Osteoblast (primary cell): ENCODE measurements around the gene DENND4A. TPM values are rescaled to one million over a fixed set of nuclear protein-coding genes. Genes with fewer than 3 reads are reported as not detected.
A peak's percentile ranks its signal among the peaks of the same experiment; 100 is the strongest.

ENCODE experiments used
- DNase-seq: peaks from one replicate; pipeline ENCODE4 v3.0.0; 2011; ENCODE audit warnings: low spot score, mixed read lengths; ENCODE audit not compliant: insufficient read length; ENCODE audit errors: missing footprints
- H2AFZ ChIP-seq: 2 replicates; pipeline ENCODE4 v1.6.0; 2011; ENCODE audit warnings: mild to moderate bottlenecking, low read length
- H3K27ac ChIP-seq: 2 replicates; pipeline ENCODE4 v1.5.1; 2011; ENCODE audit warnings: mild to moderate bottlenecking, low read depth, low read length, moderate library complexity
- H3K27me3 ChIP-seq: 2 replicates; pipeline ENCODE4 v1.6.0; 2012; ENCODE audit warnings: mild to moderate bottlenecking, control low read depth, inconsistent platforms, low read length, moderate library complexity; ENCODE audit not compliant: insufficient read depth
- H3K36me3 ChIP-seq: 2 replicates; pipeline ENCODE4 v1.5.1; 2011; ENCODE audit warnings: mild to moderate bottlenecking, low read length, control low read depth, moderate library complexity; ENCODE audit not compliant: insufficient read depth
- H3K4me1 ChIP-seq: 2 replicates; pipeline ENCODE4 v1.5.1; 2011; ENCODE audit warnings: mild to moderate bottlenecking, low read length, control low read depth, moderate library complexity; ENCODE audit not compliant: insufficient read depth
- H3K4me2 ChIP-seq: 2 replicates; pipeline ENCODE4 v1.6.0; 2011; ENCODE audit warnings: mild to moderate bottlenecking, low read length; ENCODE audit not compliant: insufficient read depth
- H3K4me3 ChIP-seq: fragments of 200-600 bp; sonication (generic); 3 replicates; pipeline ENCODE4 v1.5.1; 2012; ENCODE audit warnings: mild to moderate bottlenecking, low read length, inconsistent platforms; ENCODE audit not compliant: insufficient read depth
- H3K79me2 ChIP-seq: 2 replicates; pipeline ENCODE4 v1.6.0; 2012; ENCODE audit warnings: mild to moderate bottlenecking, low read length, control low read depth, inconsistent platforms; ENCODE audit not compliant: insufficient read depth
- H3K9me3 ChIP-seq: 2 replicates; pipeline ENCODE4 v1.5.1; 2011; ENCODE audit warnings: low read depth, low read length, control low read depth
- H4K20me1 ChIP-seq: 2 replicates; pipeline ENCODE4 v1.6.0; 2012; ENCODE audit warnings: mild to moderate bottlenecking, low read length, control low read depth; ENCODE audit not compliant: insufficient read depth
- total RNA-seq: library from RNA; depleted of rRNA; stranded (reverse); fragments of >200 nt; gene quantifications from 2 replicates; pipeline ENCODE4 v1.2.3, GENCODE V29; 2012
- TF ChIP-seq, protein P1 (sequence below): IDR thresholded peaks from 2 replicates; pipeline ENCODE4 v1.5.1; 2011; ENCODE audit warnings: mild to moderate bottlenecking, low read depth, low read length, moderate library complexity; ENCODE audit errors: extremely low read depth

Gene DENND4A
- total RNA-seq, 1 donor = 30.4 TPM

DNA sequence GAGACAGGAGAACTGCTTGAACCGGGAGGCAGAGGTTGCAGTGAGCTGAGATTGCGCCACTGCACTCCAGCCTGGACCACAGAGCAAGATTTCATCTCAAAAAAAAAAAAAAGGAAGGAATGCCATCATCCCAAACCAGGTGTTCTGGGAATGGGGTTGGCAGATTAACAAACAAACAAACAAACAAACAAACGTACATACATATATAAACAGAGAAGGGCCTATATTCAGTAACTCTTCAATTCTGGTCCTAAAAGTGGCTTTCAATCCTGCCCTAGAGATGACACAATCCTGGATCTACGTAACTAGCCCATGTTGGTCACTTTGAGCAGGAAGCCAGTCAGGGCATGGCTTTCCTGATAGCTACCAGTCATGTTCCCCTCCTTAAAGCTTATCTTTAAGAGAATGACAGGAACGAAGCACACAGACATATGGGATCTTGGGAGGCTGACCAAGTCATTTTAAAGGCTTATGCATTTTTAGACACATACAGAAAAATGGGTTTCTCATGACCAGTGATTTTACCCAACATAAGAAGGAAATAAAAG is 47.3 kb upstream of the DENND4A start:
- H3K79me2 ChIP-seq = no peaks in the 10 kb centered on the region
- H3K36me3 ChIP-seq = no peaks in the 10 kb centered on the region
- no peak overlapping the region for H3K27ac ChIP-seq
- H3K4me3 ChIP-seq = no peak overlapping the region
- DNase-seq = no peak
- TF ChIP-seq, protein P1, sequence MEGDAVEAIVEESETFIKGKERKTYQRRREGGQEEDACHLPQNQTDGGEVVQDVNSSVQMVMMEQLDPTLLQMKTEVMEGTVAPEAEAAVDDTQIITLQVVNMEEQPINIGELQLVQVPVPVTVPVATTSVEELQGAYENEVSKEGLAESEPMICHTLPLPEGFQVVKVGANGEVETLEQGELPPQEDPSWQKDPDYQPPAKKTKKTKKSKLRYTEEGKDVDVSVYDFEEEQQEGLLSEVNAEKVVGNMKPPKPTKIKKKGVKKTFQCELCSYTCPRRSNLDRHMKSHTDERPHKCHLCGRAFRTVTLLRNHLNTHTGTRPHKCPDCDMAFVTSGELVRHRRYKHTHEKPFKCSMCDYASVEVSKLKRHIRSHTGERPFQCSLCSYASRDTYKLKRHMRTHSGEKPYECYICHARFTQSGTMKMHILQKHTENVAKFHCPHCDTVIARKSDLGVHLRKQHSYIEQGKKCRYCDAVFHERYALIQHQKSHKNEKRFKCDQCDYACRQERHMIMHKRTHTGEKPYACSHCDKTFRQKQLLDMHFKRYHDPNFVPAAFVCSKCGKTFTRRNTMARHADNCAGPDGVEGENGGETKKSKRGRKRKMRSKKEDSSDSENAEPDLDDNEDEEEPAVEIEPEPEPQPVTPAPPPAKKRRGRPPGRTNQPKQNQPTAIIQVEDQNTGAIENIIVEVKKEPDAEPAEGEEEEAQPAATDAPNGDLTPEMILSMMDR = no peak
- no peaks in the 10 kb centered on the region for H4K20me1 ChIP-seq
- no peak overlapping the region for H3K4me2 ChIP-seq
- no peaks in the 10 kb centered on the region for H3K9me3 ChIP-seq
- H3K4me1 ChIP-seq = peaks cover 12% of the 10 kb centered on the region
- H3K27me3 ChIP-seq = no peaks in the 10 kb centered on the region
- H2AFZ ChIP-seq = no peak overlapping the region

DNA sequence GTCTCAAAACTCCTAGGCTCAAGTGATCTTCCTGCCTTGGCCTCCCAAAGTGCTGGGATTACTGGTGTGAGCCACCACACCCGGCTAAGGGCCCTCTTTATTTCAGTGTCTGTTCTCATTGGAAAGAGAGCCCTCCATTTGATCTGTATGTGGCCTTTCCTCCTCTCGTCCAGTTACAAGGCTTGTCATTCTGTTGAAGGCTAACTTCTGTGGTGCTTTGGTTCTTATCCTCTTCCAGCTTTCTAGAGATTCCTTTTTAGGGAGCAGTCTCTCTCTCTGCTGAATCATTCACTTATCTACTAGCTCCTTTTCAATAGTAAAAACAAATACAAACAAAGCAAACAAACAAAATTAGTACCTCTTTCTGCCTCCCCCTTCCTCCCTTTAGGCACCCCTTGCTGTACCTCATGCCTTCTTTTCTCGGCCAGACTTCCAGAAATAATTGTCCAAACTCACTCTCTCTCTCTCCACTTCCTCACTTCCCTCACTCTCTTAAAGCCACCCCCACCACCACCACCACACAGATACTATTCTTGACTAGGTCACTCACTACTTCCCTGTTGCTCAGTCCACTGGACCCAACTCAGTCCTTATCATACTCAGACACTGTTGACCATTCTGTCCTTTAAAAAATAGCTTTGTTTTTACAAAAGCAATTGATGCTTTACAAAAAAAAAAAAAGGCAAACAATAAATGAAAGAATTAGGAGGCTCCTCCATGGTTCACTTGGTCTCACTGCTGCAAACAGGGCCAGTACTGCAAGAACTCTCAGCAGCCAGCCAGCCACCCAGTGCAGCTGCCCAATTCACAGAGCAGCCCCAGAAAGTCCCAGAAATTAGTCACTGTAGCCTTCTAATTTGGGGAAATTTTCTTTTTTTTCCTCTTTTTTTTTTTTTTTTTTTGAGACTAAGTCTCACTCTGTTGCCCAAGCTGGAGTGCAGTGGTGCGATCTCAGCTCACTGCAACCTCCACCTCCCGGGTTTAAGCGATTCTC is 45.5 kb upstream of the DENND4A start:
- Histone ChIP-seq H3K4me1 (peaks cover 28% of the 10 kb centered on the region), H3K27ac (no peak overlapping the region), H3K4me3 (no peak overlapping the region), H4K20me1 (no peaks in the 10 kb centered on the region), H3K27me3 (no peaks in the 10 kb centered on the region), H3K4me2 (no peak overlapping the region), H3K79me2 (no peaks in the 10 kb centered on the region), H2AFZ (peak overlapping the region; percentile 58), H3K36me3 (no peaks in the 10 kb centered on the region), H3K9me3 (no peaks in the 10 kb centered on the region)
- TF ChIP-seq, protein P1 = no peak
- DNase-seq = no peak

DNA sequence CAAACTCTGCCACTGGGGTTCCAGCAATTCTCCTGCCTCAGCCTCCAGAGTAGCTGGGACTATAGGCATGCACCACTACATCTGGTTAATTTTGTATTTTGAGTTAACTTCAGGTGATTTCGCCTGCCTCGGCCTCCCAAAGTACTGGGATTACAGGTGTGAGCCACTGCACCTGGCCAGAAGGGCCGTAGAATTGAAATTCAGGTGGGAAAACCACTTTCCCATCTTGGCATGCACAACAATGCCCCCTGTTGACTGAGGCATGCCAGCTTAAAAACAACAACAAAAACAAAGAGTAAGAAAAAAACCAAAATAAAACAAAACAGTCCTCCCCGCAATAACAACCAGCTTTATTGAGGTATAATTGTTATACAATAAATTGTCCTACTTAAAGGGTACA is 44.6 kb upstream of the DENND4A start:
- H3K27me3 ChIP-seq = no peaks in the 10 kb centered on the region
- no peak for DNase-seq
- no peak overlapping the region for H3K4me2 ChIP-seq
- H3K79me2 ChIP-seq = no peaks in the 10 kb centered on the region
- TF ChIP-seq, protein P1 = no peak
- H3K9me3 ChIP-seq = no peaks in the 10 kb centered on the region
- no peaks in the 10 kb centered on the region for H3K36me3 ChIP-seq
- peaks cover 31% of the 10 kb centered on the region for H3K4me1 ChIP-seq
- no peak overlapping the region for H2AFZ ChIP-seq
- H3K4me3 ChIP-seq = no peak overlapping the region
- H4K20me1 ChIP-seq = no peaks in the 10 kb centered on the region
- H3K27ac ChIP-seq = no peak overlapping the region

DNA sequence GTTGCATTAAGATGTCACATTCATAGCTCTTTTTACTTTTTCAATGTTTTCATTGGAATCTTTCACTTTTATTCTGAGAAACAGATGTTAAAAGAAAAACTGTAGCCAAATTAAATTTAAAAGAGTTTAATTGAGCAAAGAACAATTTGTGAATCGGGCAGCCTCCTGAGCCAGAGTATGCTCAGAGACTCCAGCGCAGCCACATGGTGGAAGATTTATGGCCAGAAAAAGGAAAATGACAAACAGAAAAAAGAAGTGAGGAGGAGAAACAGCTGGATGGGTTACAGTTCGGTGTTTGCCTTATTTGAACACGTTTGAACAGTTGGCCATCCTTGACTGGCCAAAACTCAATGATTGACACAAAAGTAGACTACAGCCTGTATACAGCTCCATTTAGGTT is 43.4 kb upstream of the DENND4A start:
- H3K4me3 ChIP-seq = no peak overlapping the region
- no peaks in the 10 kb centered on the region for H3K9me3 ChIP-seq
- TF ChIP-seq, protein P1 = no peak
- H3K79me2 ChIP-seq = no peaks in the 10 kb centered on the region
- no peak overlapping the region for H3K27ac ChIP-seq
- H3K4me2 ChIP-seq = no peak overlapping the region
- no peak for DNase-seq
- H4K20me1 ChIP-seq = no peaks in the 10 kb centered on the region
- H3K27me3 ChIP-seq = no peaks in the 10 kb centered on the region
- no peak overlapping the region for H2AFZ ChIP-seq
- no peaks in the 10 kb centered on the region for H3K36me3 ChIP-seq
- peaks cover 21% of the 10 kb centered on the region for H3K4me1 ChIP-seq
